T1000 (cell line): Measurements from ENCODE around the gene RNF113A.
"Not testable (repeated sequence)": the region's sequence is repeated elsewhere in the genome, so short reads cannot be mapped to it uniquely, and the experiment has no call there.

Experiments
- DNase-seq: peaks from one replicate; lab custom pipeline; 2025; ENCODE audit warnings: mixed read lengths; lab: John Stamatoyannopoulos, UW

Gene RNF113A

DNA sequence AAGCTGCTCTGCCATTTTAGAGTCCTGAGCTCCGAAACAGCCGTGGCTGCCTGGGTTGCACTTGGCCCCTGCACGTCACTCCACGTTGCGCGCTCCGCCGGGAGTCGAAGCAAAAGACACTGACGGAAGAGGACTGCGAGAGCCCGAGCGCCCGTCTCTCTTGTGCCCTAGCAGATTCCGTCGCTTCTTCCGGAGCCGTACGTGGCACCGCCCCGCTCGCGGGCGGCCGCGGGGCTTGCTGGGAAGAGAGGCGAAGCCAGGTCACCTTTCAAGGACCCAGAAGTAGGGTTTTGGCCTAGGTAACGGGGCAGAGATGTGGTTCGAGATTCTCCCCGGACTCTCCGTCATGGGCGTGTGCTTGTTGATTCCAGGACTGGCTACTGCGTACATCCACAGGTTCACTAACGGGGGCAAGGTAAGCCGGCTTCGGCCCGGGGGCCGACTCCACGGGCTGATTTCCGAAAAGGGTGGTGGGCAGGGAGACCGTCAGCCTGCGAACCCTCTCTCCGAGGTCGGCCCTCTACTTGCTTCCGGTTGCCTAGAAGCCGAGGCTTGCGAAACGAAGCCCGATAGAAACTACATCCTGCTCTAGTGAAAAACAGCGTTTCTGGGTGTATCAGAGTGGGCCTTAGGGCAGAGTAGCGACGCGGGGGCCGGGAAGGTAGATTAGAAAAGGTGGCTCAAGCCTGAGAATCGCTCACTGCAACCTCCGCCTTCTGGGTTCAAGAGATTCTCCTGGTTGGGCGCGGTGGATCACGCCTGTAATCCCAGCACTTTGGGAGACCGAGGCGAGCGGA is at the start of gene RNF113A, which contains the start of gene NDUFA1:
TSS of gene RNF113A (minus strand) at position 135 of the 797 bp plus-strand sequence. CDS start at position 15, 120 bp downstream.
TSS of gene NDUFA1 (plus strand) at position 234 of the 797 bp plus-strand sequence. CDS start at position 314, 80 bp downstream.
- peak; percentile 20 for DNase-seq

GRCh38 chrX:119919835-119920585 is 48.5 kb upstream of the RNF113A start:
- DNase-seq, result no peak

GRCh38 chrX:119917877-119918276 is 46.3 kb upstream of the RNF113A start:
- DNase-seq, result no peak

DNA sequence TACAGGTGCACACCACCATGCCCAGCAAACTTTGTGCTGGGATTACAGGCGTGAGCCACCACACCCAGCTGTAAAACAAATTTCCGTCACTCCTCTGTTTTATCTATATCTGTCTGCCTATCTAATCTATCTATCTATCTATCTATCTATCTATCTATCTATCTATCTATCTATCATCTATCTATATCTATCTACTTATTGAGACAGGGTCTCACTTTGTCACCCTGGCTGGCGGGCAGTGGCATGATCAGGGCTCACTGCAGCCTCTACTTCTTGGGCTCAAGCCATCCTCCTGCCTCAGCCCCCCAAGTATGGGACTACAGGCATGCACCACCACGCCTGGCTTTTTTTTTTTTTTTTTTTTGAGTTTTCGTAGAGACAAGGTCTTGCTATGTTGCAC is 44.8 kb upstream of the RNF113A start:
- DNase-seq, result no peak

- DNase-seq, result no peak
Measured at GRCh38 chrX:119900976-119901375, 29.4 kb upstream of the RNF113A start.

GRCh38 chrX:119899125-119899524 is 27.6 kb upstream of the RNF113A start:
- no peak for DNase-seq

- DNase-seq, result no peak
Measured at GRCh38 chrX:119895843-119896326, 24.4 kb upstream of the RNF113A start, which contains the start of gene AKAP14. TSS of gene AKAP14 (plus strand) at chrX:119895893. CDS start at chrX:119903224, 7,331 bp downstream.

DNA sequence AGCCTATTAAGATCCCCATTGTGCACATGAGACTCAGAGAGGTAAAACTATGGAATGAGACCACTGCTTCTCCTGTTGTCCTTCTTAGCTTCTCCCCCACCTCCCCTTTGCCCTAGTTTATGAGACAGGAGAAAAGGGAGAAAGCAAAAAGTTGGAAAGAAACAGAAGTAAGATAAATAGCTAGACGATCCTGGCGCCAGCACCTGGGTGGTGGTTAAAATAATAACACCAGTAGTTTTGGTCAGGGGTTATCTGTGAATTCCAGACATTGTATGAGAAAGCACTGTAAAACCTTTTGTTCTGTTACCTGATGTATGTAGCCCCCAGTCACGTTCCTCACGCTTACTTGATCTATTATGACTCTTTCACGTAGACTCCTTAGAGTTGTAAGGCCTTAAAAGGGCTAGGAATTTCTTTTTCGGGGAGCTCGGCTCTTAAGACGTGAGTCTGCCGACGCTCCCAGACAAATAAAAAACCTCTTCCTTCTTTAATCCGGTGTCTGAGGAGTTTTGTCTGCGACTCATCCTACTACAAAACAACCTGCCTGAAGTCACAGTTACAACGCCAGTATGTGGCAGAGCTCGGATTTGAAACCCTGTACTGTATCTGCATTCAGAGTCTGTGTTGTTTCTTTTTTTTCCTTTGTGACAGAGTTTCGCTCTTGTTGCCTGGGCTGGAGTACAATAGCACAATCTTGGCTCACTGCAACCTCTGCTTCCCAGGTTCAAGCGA is 20.6 kb upstream of the RNF113A start:
- DNase-seq, result not testable (repeated sequence)

DNA sequence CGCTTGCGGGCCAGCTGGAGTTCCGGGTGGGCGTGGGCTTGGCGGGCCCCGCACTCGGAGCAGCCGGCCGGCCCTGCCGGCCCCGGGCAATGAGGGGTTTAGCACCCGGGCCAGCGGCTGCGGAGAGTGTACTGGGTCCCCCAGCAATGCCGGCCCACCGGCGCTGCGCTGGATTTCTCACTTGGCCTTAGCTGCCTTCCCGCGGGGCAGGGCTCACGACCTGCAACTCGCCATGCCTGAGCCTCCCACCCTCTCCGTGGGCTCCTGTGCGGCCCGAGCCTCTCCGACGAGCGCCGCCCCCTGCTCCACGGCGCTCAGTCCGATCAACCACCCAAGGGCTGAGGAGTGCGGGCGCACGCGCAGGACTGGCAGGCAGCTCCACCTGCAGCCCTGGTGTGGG is 19.1 kb upstream of the RNF113A start:
- DNase-seq, result not testable (repeated sequence)

- peak; percentile 20 for DNase-seq
Measured at GRCh38 chrX:119887721-119888425, 16.3 kb upstream of the RNF113A start.

DNA sequence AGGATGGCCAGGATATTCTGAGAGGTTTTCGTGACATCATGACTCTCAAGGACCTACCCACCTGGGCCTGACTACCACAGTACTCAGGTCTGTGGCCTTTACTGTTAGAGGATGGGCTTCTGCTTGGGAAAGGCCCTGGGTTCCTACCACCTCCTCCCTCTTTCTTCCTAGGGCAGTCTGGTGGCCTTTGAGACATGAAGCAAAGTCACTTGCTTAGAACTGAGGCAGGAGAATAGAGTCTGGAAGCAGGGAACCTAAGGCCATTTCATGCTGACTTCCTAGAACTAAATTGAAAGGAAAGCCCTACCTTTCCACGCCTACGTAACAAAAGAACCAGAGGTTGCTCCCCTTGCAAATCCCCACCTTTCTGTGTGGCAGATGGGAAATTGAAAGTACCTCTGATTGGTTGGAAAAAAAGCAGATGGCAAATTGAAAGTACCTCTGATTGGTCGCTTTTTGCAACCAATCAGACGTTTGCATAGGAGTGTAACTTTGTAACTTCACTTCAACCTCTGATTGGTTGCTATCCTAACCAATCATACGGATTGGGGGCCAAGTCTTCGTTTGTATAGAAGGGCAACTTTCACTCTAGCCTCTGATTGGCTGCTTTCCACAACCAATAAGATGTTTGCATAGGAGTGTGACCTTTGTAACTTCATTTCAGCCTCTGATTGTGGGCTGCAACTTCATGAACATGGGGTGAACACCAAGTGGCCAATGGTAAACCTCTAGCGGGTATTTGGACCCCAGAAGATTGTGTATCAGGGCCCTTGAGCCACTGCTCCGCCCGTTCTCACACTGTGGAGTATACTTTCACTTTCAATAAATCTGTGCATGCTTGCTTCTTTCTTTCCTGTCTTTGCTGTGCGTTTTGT is 14.3 kb upstream of the RNF113A start:
- DNase-seq, result no peak

GRCh38 chrX:119880552-119881437 is 9.3 kb upstream of the RNF113A start:
- no peak for DNase-seq

DNA sequence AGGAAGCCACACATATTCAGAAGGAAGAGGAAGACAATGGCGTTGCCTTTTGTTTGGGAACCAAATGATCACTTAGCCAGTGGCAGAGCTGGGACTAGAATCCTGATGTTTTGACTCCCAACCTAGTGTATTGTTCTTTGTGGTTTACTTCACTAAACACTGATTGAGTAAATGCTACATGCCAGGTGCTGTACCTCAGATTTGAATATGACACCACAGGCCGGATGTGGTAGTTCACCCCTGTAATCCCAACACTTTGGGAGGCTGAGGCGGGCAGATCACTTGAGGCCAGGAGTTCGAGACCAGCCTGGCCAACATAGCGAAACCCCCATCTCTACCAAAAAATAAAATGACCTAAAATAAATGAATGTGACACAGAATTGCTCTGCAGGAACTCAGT is 8.5 kb upstream of the RNF113A start:
- no peak for DNase-seq

GRCh38 chrX:119878740-119879139 is 7.2 kb upstream of the RNF113A start:
- DNase-seq, result no peak

- no peak for DNase-seq
Measured at GRCh38 chrX:119871245-119871598, 311 bp downstream of the RNF113A start.

GRCh38 chrX:119870626-119871131 is 854 bp downstream of the RNF113A start:
- DNase-seq, result no peak

DNA sequence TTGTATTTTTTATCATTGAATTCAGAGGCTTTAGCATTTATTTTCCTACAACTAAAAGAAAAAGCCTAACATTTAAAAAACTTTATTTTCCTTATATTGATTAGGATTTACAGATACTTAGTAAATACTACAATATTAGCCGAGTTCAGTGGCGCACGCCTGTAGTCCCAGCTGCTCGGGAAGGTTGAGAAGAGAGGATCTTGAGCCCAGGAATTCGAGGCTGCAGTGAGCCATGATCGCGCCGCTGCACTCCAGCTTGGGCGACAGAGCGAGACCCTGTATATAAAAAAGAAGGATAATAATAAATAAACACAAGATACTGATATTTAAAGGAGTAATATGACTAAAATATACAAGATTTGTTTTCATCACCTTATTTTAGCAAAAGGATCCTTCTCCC is 18.1 kb downstream of the RNF113A start:
- no peak for DNase-seq

GRCh38 chrX:119852382-119853353 is 18.9 kb downstream of the RNF113A start, which contains the start of gene UPF3B:
TSS of gene UPF3B (minus strand) at chrX:119852963. CDS start at chrX:119852928, 35 bp downstream.
- peak; percentile 83 for DNase-seq
